NT2/D1 (cell line): Measurements from ENCODE around the gene DRG2.

Source experiments
- DNase-seq: peaks from one replicate; pipeline ENCODE4 v3.0.0-alpha.2; 2011; ENCODE audit warnings: low read depth, low spot score
- H3K27me3 ChIP-seq: 2 replicates; pipeline ENCODE4 v1.6.0; 2011; ENCODE audit warnings: mild to moderate bottlenecking; ENCODE audit not compliant: insufficient read length, insufficient read depth
- H3K36me3 ChIP-seq: 2 replicates; pipeline ENCODE4 v1.6.1; 2011; ENCODE audit warnings: mild to moderate bottlenecking, low read length, mixed read lengths; ENCODE audit not compliant: insufficient read depth, insufficient read length
- H3K4me1 ChIP-seq: 2 replicates; pipeline ENCODE4 v1.5.1; 2011; ENCODE audit not compliant: insufficient read depth, insufficient read length
- H3K4me3 ChIP-seq: 2 replicates; pipeline ENCODE4 v1.5.1; 2011; ENCODE audit warnings: low read depth; ENCODE audit not compliant: insufficient read length
- H3K9ac ChIP-seq: 2 replicates; pipeline ENCODE4 v1.6.0; 2011; ENCODE audit warnings: low read depth; ENCODE audit not compliant: insufficient read length
- H3K9me3 ChIP-seq: 2 replicates; pipeline ENCODE4 v1.5.1; 2011; ENCODE audit warnings: mild to moderate bottlenecking, low read length; ENCODE audit not compliant: insufficient read depth
- SUZ12 ChIP-seq: IDR thresholded peaks from 2 replicates; pipeline ENCODE4 v1.6.1; 2011; ENCODE audit not compliant: insufficient read length, insufficient read depth; ENCODE audit errors: extremely low read depth
- YY1 ChIP-seq: IDR thresholded peaks from 2 replicates; pipeline ENCODE4 v1.6.1; 2011; ENCODE audit not compliant: insufficient read length, insufficient read depth
- ZNF274 ChIP-seq: IDR thresholded peaks from 2 replicates; pipeline ENCODE4 v1.6.1; 2011; ENCODE audit warnings: mild to moderate bottlenecking, low read depth, low read length

Gene DRG2

GRCh38 chr17:18105027-18105426 lies 17.3 kb downstream of the DRG2 start:
- Histone ChIP-seq H3K36me3 (peaks cover 66% of the 10 kb centered on the region), H3K27me3 (no peaks in the 10 kb centered on the region), H3K4me1 (no peaks in the 10 kb centered on the region), H3K9ac (no peak overlapping the region), H3K4me3 (no peak overlapping the region), H3K9me3 (no peaks in the 10 kb centered on the region)
- DNase-seq: no peak
- TF ChIP-seq YY1 (no peak), ZNF274 (no peak), SUZ12 (no peak)

GRCh38 chr17:18105595-18105994 lies 17.8 kb downstream of the DRG2 start:
- DNase-seq: no peak
- Histone ChIP-seq H3K4me1 (no peaks in the 10 kb centered on the region), H3K27me3 (no peaks in the 10 kb centered on the region), H3K9me3 (no peaks in the 10 kb centered on the region), H3K36me3 (peaks cover 60% of the 10 kb centered on the region), H3K4me3 (no peak overlapping the region), H3K9ac (no peak overlapping the region)
- TF ChIP-seq SUZ12: no peak
- TF ChIP-seq ZNF274: no peak
- no peak for TF ChIP-seq YY1

GRCh38 chr17:18106211-18106610 lies 18.5 kb downstream of the DRG2 start:
- Histone ChIP-seq H3K27me3 (no peaks in the 10 kb centered on the region), H3K9me3 (no peaks in the 10 kb centered on the region), H3K36me3 (peaks cover 57% of the 10 kb centered on the region), H3K4me3 (no peak overlapping the region), H3K4me1 (no peaks in the 10 kb centered on the region), H3K9ac (no peak overlapping the region)
- TF ChIP-seq SUZ12: no peak
- TF ChIP-seq ZNF274: no peak
- TF ChIP-seq YY1: no peak
- DNase-seq: no peak

- DNase-seq: no peak
- H3K9me3 ChIP-seq: no peaks in the 10 kb centered on the region
- no peaks in the 10 kb centered on the region for H3K27me3 ChIP-seq
- no peak overlapping the region for H3K4me3 ChIP-seq
- no peak overlapping the region for H3K9ac ChIP-seq
- peaks cover 5% of the 10 kb centered on the region for H3K4me1 ChIP-seq
- TF ChIP-seq YY1: no peak
- no peak for TF ChIP-seq ZNF274
- no peak for TF ChIP-seq SUZ12
- H3K36me3 ChIP-seq: peaks cover 48% of the 10 kb centered on the region
These were observed 19.5 kb downstream of the DRG2 start for GRCh38 chr17:18107061-18107790.

GRCh38 chr17:18107971-18108370 lies 20.2 kb downstream of the DRG2 start:
- TF ChIP-seq SUZ12 (no peak), YY1 (no peak), ZNF274 (no peak)
- no peak for DNase-seq
- Histone ChIP-seq H3K4me3 (no peak overlapping the region), H3K9me3 (no peaks in the 10 kb centered on the region), H3K36me3 (peaks cover 44% of the 10 kb centered on the region), H3K4me1 (peaks cover 5% of the 10 kb centered on the region), H3K9ac (no peak overlapping the region), H3K27me3 (no peaks in the 10 kb centered on the region)

GRCh38 chr17:18108401-18109312 lies 20.9 kb downstream of the DRG2 start, which contains the start of gene MYO15A:
TSS of gene MYO15A (plus strand) at chr17:18108756. CDS start at chr17:18118801, 10,045 bp downstream.
- Histone ChIP-seq H3K9ac (no peak within 1 kb of the TSS), H3K9me3 (no peaks in the 10 kb centered on the region), H3K4me3 (no peak within 1 kb of the TSS), H3K36me3 (peaks cover 37% of the 10 kb centered on the region), H3K4me1 (peaks cover 5% of the 10 kb centered on the region), H3K27me3 (no peaks in the 10 kb centered on the region)
- TF ChIP-seq ZNF274 (no peak), YY1 (no peak), SUZ12 (no peak)
- no peak for DNase-seq
